OCI-LY3 (cell line): ENCODE results near the gene NTHL1.

Source experiments
- CTCF ChIP-seq: fragments of 200-600, 300-600 bp; sonication (generic); IDR thresholded peaks from 2 replicates; pipeline ENCODE4 v1.5.1; 2014; ENCODE audit warnings: antibody characterized with exemption, low read length, low read depth
- EZH2phosphoT487 ChIP-seq: fragments of 200-600 bp; shearing (Covaris generic); IDR thresholded peaks from 2 replicates; pipeline ENCODE4 v1.6.1; 2018; ENCODE audit warnings: antibody characterized with exemption, mixed run types, low read depth

GRCh38 chr16:2043667-2044451, 3.8 kb downstream of the NTHL1 start:
- TF ChIP-seq CTCF, result no peak
- TF ChIP-seq EZH2phosphoT487, result no peak
